GM23338 (cell line): ENCODE results near the gene ARFGEF2.

Experiments used
- CTCF ChIP-seq, 2 experiments: fragments of 200-600 bp in 1 of 2; sonication (generic) in 1 of 2; conservative IDR thresholded peaks; 2 replicates each; pipeline versions ENCODE4 v1.5.1 to v1.6.1; 2016 to 2017; ENCODE audit warnings: antibody characterized with exemption in 2 of 2, low read depth in 2 of 2, mild to moderate bottlenecking in 2 of 2, moderate library complexity in 1 of 2
- EZH2phosphoT487 ChIP-seq: fragments of 200-600 bp; sonication (generic); IDR thresholded peaks from one replicate; pipeline ENCODE4 v1.8.1; 2018; ENCODE audit warnings: antibody characterized with exemption; ENCODE audit not compliant: unreplicated experiment
- JUNB ChIP-seq: IDR thresholded peaks from one replicate; pipeline ENCODE4 v1.6.1; 2016; ENCODE audit warnings: antibody characterized with exemption; ENCODE audit not compliant: unreplicated experiment
- POLR2AphosphoS5 ChIP-seq: IDR thresholded peaks from 2 replicates; pipeline ENCODE4 v1.6.1; 2016; ENCODE audit warnings: antibody characterized with exemption, low read depth
- TF ChIP-seq, protein P1 (sequence below): IDR thresholded peaks from one replicate; pipeline ENCODE4 v1.6.1; 2018; ENCODE audit warnings: antibody characterized with exemption; ENCODE audit not compliant: unreplicated experiment

DNA sequence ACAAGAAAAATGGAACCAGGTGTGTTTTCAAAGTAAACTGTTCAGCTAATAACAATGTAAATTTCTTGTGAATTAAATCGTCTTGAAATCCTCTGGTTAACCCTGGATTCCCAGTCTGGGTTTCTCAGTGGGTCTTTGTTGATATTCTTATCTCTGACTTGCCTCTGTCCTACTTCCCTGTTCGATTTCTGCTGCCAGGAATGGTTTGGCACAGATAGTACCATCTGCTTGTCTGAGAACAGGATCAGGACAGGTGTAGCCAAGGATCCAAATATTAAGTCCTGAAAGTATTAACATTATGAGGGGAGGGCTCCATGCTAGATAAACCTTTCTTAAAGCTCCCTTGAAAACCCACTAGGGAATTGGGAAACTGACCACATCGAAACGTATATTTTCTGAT lies 30.1 kb downstream of the ARFGEF2 start:
- TF ChIP-seq, protein P1, sequence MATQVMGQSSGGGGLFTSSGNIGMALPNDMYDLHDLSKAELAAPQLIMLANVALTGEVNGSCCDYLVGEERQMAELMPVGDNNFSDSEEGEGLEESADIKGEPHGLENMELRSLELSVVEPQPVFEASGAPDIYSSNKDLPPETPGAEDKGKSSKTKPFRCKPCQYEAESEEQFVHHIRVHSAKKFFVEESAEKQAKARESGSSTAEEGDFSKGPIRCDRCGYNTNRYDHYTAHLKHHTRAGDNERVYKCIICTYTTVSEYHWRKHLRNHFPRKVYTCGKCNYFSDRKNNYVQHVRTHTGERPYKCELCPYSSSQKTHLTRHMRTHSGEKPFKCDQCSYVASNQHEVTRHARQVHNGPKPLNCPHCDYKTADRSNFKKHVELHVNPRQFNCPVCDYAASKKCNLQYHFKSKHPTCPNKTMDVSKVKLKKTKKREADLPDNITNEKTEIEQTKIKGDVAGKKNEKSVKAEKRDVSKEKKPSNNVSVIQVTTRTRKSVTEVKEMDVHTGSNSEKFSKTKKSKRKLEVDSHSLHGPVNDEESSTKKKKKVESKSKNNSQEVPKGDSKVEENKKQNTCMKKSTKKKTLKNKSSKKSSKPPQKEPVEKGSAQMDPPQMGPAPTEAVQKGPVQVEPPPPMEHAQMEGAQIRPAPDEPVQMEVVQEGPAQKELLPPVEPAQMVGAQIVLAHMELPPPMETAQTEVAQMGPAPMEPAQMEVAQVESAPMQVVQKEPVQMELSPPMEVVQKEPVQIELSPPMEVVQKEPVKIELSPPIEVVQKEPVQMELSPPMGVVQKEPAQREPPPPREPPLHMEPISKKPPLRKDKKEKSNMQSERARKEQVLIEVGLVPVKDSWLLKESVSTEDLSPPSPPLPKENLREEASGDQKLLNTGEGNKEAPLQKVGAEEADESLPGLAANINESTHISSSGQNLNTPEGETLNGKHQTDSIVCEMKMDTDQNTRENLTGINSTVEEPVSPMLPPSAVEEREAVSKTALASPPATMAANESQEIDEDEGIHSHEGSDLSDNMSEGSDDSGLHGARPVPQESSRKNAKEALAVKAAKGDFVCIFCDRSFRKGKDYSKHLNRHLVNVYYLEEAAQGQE, result no peak
- TF ChIP-seq CTCF (conservative IDR thresholded peaks at IDR 0.05; ENCODE audit: low read depth in 2 of 2) (no peak), JUNB (no peak), EZH2phosphoT487 (no peak), POLR2AphosphoS5 (no peak)
